Cerebellar nuclear complex (tissue), 1 donor: ENCODE results near the gene DYSF.

Source experiments
- DNase-seq, 2 experiments: peaks; one replicate each; lab custom pipeline; 2025; lab: John Stamatoyannopoulos, UW

Gene DYSF

DNA sequence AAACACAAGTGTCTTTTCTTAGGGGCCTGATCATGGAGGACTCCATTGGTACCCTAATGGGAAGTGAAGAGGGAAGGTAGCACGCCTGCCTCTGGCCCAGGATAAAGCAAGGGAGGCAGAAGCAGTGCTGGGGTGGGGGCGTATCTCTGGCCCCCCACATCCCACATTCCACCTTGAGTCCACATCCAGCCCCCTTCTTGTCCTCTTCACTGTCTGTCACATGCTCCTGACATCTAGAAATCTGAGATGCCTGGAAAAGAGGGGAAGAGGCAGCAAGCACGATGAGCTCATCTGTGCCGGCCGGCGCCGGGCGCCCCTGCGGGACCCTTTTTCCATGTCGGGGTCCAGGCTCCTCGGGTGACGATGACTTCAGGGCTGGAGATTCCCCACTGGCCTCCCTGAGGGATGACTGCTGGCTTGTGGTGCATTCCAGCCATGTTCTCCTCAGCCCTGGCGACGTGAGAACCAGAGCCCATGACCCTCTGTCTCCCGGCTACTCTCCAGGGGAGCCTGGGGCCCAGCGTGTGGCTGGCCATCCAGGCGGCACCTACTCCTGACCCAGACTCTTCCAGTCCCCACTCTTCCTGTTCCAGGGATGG lies 277.5 kb downstream of the DYSF start:
- no peak for DNase-seq

- no peak for DNase-seq
Observed at GRCh38 chr2:71734620-71735019, 281.3 kb downstream of the DYSF start.

- no peak for DNase-seq
Observed at GRCh38 chr2:71735676-71736075, 282.3 kb downstream of the DYSF start.
